ENCODE results near the gene ASB15. TPM values are rescaled to one million over a fixed set of nuclear protein-coding genes. Genes with fewer than 3 reads are reported as not detected.
"Not testable (repeated sequence)": the region's sequence is repeated elsewhere in the genome, so short reads cannot be mapped to it uniquely, and the experiment has no call there.

ASB15 gene
- total RNA-seq, 1 experiment from 2014 or later = not detected

DNA sequence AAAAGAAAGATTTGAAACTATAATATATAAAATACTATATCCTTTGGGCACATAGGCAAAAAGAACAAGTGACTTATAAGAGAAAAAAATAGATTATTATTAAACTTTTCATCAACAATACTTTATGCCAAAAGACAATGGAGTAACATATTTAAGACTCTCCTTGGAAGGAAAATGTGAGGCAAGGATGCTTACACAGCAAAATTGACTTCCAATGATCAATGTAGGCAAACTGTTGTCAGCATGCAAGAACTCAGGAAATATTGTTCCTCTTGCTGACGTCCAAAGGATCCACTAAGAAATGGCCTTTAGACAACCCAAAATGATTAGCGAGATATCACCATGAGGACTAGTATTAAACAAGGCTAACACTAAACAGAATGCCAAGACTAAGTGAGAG is 31.2 kb downstream of the ASB15 start:
- POLR2A ChIA-PET = interaction anchor here (0.6 kb wide), 1 partner anchor 685 kb away, joined by 3 read pairs; no protein-coding TSS in a partner anchor
- intact Hi-C loops (cut with micrococcal nuclease; ENCODE audit: unreplicated experiment) (loop anchor here (5.0 kb wide), 1 partner anchor 234 kb away; no protein-coding TSS in a partner anchor), in situ Hi-C loops (cut with HindIII; ENCODE audit: low pct_unique_long_range_greater_than_20kb, low sequenced_read_pairs) (no loop called here)
- Histone ChIP-seq H3K9me3 (ENCODE audit: control insufficient read depth, insufficient read depth, low read depth, low read length) (no peaks in the 10 kb centered on the region), H3K27me3 (ENCODE audit: control insufficient read depth, insufficient read depth, low read length) (no peaks in the 10 kb centered on the region), H3K4me1 (ENCODE audit: control insufficient read depth, insufficient read depth, low read length) (no peaks in the 10 kb centered on the region), H3K36me3 (ENCODE audit: control insufficient read depth, insufficient read depth, low read length) (no peaks in the 10 kb centered on the region), H3K4me3 (ENCODE audit: low read depth in 2 of 2, low read length in 2 of 2) (no peak overlapping the region), H3K27ac (ENCODE audit: low read length) (no peak overlapping the region)
- no peak for ATAC-seq
- TF ChIP-seq, protein P1, sequence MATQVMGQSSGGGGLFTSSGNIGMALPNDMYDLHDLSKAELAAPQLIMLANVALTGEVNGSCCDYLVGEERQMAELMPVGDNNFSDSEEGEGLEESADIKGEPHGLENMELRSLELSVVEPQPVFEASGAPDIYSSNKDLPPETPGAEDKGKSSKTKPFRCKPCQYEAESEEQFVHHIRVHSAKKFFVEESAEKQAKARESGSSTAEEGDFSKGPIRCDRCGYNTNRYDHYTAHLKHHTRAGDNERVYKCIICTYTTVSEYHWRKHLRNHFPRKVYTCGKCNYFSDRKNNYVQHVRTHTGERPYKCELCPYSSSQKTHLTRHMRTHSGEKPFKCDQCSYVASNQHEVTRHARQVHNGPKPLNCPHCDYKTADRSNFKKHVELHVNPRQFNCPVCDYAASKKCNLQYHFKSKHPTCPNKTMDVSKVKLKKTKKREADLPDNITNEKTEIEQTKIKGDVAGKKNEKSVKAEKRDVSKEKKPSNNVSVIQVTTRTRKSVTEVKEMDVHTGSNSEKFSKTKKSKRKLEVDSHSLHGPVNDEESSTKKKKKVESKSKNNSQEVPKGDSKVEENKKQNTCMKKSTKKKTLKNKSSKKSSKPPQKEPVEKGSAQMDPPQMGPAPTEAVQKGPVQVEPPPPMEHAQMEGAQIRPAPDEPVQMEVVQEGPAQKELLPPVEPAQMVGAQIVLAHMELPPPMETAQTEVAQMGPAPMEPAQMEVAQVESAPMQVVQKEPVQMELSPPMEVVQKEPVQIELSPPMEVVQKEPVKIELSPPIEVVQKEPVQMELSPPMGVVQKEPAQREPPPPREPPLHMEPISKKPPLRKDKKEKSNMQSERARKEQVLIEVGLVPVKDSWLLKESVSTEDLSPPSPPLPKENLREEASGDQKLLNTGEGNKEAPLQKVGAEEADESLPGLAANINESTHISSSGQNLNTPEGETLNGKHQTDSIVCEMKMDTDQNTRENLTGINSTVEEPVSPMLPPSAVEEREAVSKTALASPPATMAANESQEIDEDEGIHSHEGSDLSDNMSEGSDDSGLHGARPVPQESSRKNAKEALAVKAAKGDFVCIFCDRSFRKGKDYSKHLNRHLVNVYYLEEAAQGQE (IDR thresholded peaks at IDR 0.05; ENCODE audit: insufficient read depth in 1 of 2, low read depth in 2 of 2, low read length in 1 of 2) = no peak
- TF ChIP-seq, protein P2, sequence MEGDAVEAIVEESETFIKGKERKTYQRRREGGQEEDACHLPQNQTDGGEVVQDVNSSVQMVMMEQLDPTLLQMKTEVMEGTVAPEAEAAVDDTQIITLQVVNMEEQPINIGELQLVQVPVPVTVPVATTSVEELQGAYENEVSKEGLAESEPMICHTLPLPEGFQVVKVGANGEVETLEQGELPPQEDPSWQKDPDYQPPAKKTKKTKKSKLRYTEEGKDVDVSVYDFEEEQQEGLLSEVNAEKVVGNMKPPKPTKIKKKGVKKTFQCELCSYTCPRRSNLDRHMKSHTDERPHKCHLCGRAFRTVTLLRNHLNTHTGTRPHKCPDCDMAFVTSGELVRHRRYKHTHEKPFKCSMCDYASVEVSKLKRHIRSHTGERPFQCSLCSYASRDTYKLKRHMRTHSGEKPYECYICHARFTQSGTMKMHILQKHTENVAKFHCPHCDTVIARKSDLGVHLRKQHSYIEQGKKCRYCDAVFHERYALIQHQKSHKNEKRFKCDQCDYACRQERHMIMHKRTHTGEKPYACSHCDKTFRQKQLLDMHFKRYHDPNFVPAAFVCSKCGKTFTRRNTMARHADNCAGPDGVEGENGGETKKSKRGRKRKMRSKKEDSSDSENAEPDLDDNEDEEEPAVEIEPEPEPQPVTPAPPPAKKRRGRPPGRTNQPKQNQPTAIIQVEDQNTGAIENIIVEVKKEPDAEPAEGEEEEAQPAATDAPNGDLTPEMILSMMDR (IDR thresholded peaks at IDR 0.05) = no peak
- TF ChIP-seq POLR2AphosphoS5 (IDR thresholded peaks at IDR 0.05; ENCODE audit: low read depth, low read length) (no peak), TCF7L2 (IDR thresholded peaks at IDR 0.05; ENCODE audit: low read depth, low read length) (no peak), SIN3A (IDR thresholded peaks at IDR 0.05; ENCODE audit: borderline replicate concordance, insufficient read depth, low read depth, low read length) (no peak)
- BruUV-seq (replicated peaks) = no TSS peak
- no peak for DNase-seq (ENCODE audit: low read depth, low spot score)
- CTCF ChIA-PET = no interaction called here

DNA sequence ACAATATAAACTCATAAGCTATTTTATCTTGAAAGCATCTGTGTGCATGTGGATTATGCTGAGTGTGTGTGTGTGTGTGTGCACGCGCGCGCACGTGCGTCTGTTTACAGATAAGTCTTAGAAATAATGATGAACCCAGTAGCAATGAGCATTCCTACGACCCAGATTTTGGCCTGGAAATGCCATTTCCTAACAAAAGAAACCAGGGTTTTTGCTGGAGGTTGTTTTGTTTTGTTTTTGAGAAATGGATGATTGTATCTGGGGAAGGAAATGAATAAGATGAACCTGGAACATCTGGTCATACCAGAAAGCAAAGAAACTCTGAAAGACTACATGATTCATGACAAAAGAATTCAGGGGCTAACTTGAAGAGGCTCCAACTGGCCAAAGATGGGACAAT is 31.9 kb downstream of the ASB15 start:
- Histone ChIP-seq H3K4me1 (ENCODE audit: control insufficient read depth, insufficient read depth, low read length) (no peaks in the 10 kb centered on the region), H3K9me3 (ENCODE audit: control insufficient read depth, insufficient read depth, low read depth, low read length) (no peaks in the 10 kb centered on the region), H3K27me3 (ENCODE audit: control insufficient read depth, insufficient read depth, low read length) (0 out of 2 replicates have a peak, but pooled peaks cover 6% of the 10 kb centered on the region), H3K27ac (ENCODE audit: low read length) (no peak overlapping the region), H3K36me3 (ENCODE audit: control insufficient read depth, insufficient read depth, low read length) (no peaks in the 10 kb centered on the region), H3K4me3 (ENCODE audit: low read depth in 2 of 2, low read length in 2 of 2) (no peak overlapping the region)
- ATAC-seq (no peak), DNase-seq (ENCODE audit: low read depth, low spot score) (no peak)
- TF ChIP-seq, protein P1 (IDR thresholded peaks at IDR 0.05; ENCODE audit: insufficient read depth in 1 of 2, low read depth in 2 of 2, low read length in 1 of 2) = no peak
- TF ChIP-seq TCF7L2 (IDR thresholded peaks at IDR 0.05; ENCODE audit: low read depth, low read length) = no peak
- TF ChIP-seq POLR2AphosphoS5 (IDR thresholded peaks at IDR 0.05; ENCODE audit: low read depth, low read length) = no peak
- TF ChIP-seq, protein P2 (IDR thresholded peaks at IDR 0.05) = no peak
- no peak for TF ChIP-seq SIN3A (IDR thresholded peaks at IDR 0.05; ENCODE audit: borderline replicate concordance, insufficient read depth, low read depth, low read length)
- BruUV-seq (replicated peaks) = no TSS peak
- ChIA-PET POLR2A (no interaction called here), CTCF (no interaction called here)
- intact Hi-C loops (cut with micrococcal nuclease; ENCODE audit: unreplicated experiment) (loop anchor here (5.0 kb wide), 1 partner anchor 234 kb away; no protein-coding TSS in a partner anchor), in situ Hi-C loops (cut with HindIII; ENCODE audit: low pct_unique_long_range_greater_than_20kb, low sequenced_read_pairs) (no loop called here)

DNA sequence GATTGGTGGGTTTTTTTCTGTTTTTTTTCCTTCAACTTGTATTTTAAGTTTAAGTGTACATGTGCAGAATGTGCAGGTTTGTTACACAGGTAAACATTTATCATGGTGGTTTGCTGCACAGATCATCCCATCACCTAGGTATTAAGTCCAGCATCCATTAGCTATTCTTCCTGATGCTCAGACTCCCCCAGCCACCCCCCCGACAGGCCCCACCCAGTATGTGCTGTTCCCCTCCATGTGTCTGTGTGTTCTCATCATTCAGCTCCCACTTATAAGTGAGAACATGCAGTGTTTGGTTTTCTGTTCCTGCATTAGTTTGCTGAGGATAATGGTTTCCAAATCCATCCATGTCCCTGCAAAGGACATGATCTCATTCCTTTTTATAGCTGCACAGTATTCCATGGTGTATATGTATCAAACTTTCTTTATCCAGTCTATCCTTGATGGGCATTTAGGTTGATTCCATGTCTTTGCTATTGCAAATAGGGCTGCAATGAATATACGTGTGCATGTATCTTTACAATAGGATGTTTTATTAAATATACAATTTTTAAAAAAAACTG is 32.5 kb downstream of the ASB15 start:
- BruUV-seq (replicated peaks); H3K4me3 ChIP-seq (ENCODE audit: low read depth in 2 of 2, low read length in 2 of 2); CTCF ChIA-PET; DNase-seq (ENCODE audit: low read depth, low spot score); H3K36me3 ChIP-seq (ENCODE audit: control insufficient read depth, insufficient read depth, low read length); in situ Hi-C loops (cut with HindIII; ENCODE audit: low pct_unique_long_range_greater_than_20kb, low sequenced_read_pairs); H3K4me1 ChIP-seq (ENCODE audit: control insufficient read depth, insufficient read depth, low read length); H3K27me3 ChIP-seq (ENCODE audit: control insufficient read depth, insufficient read depth, low read length); H3K9me3 ChIP-seq (ENCODE audit: control insufficient read depth, insufficient read depth, low read depth, low read length); H3K27ac ChIP-seq (ENCODE audit: low read length); POLR2A ChIA-PET; ATAC-seq: not testable (repeated sequence)
- intact Hi-C loops (cut with micrococcal nuclease; ENCODE audit: unreplicated experiment) = loop anchor here (5.0 kb wide), 1 partner anchor 233 kb away; no protein-coding TSS in a partner anchor

Measured in Panc1 (cell line).